HepG2 (cell line): ENCODE measurements around the gene MYBPC3.

ENCODE experiments used
- CHCHD3 ChIP-seq: sonication (generic); formaldehyde crosslinking; IDR thresholded peaks from 2 replicates; pipeline ENCODE4 v1.8.0; 2022; ENCODE audit warnings: mild to moderate bottlenecking, missing genetic modification reagents, moderate library complexity
- MLLT10 ChIP-seq: sonication (generic); formaldehyde crosslinking; IDR thresholded peaks from 2 replicates; pipeline ENCODE4 v1.4.0; 2020; ENCODE audit warnings: missing genetic modification reagents
- MTF1 ChIP-seq: sonication (generic); formaldehyde crosslinking; IDR thresholded peaks from 2 replicates; pipeline ENCODE4 v1.5.0; 2020; ENCODE audit warnings: missing genetic modification reagents
- MYNN ChIP-seq: sonication (generic); formaldehyde crosslinking; IDR thresholded peaks from 2 replicates; pipeline ENCODE4 v1.4.0; 2020; ENCODE audit warnings: mild to moderate bottlenecking, low read depth, missing genetic modification reagents
- RAD21 ChIP-seq: fragments of 450-650 bp; formaldehyde crosslinking; IDR thresholded peaks from 2 replicates; pipeline ENCODE4 v1.5.0; 2020; ENCODE audit warnings: mild to moderate bottlenecking
- RFX5 ChIP-seq: IDR thresholded peaks from 2 replicates; pipeline ENCODE4 v1.6.1; 2011; ENCODE audit warnings: low read depth, low read length, improper control_type of control experiment
- SKIL ChIP-seq: sonication (generic); formaldehyde crosslinking; IDR thresholded peaks from 2 replicates; pipeline ENCODE4 v1.8.0; 2022; ENCODE audit warnings: missing genetic modification reagents, mild to moderate bottlenecking, moderate library complexity, borderline replicate concordance
- SP1 ChIP-seq, 2 experiments: fragments of 450-650 bp in 1 of 2; sonication (generic) in 1 of 2; formaldehyde crosslinking in 1 of 2; IDR thresholded peaks; 2 replicates each; pipeline versions ENCODE4 v1.4.0 to v1.6.1; 2016 to 2020; ENCODE audit warnings: missing genetic modification reagents in 1 of 2
- TRIM22 ChIP-seq: fragments of 450-650 bp; IDR thresholded peaks from 2 replicates; pipeline ENCODE4 v1.6.1; 2017
- ZBTB14 ChIP-seq: sonication (generic); formaldehyde crosslinking; IDR thresholded peaks from 2 replicates; pipeline ENCODE4 v1.4.0; 2020; ENCODE audit warnings: missing genetic modification reagents
- ZNF124 ChIP-seq: sonication (generic); formaldehyde crosslinking; IDR thresholded peaks from 2 replicates; pipeline ENCODE4 v1.4.0; 2020; ENCODE audit warnings: missing genetic modification reagents
- ZNF207 ChIP-seq: fragments of 450-650 bp; IDR thresholded peaks from 2 replicates; pipeline ENCODE4 v1.6.1; 2016; ENCODE audit warnings: antibody characterized with exemption, borderline replicate concordance
- ZNF263 ChIP-seq: sonication (generic); formaldehyde crosslinking; IDR thresholded peaks from 2 replicates; pipeline ENCODE4 v1.4.0; 2020; ENCODE audit warnings: missing genetic modification reagents
- ZNF660 ChIP-seq: sonication (generic); formaldehyde crosslinking; IDR thresholded peaks from 2 replicates; pipeline ENCODE4 v1.5.1; 2020; ENCODE audit warnings: mild to moderate bottlenecking, low read depth, missing genetic modification reagents, borderline replicate concordance

GRCh38 chr11:47378836-47379170 lies 26.3 kb upstream of the MYBPC3 start:
- TF ChIP-seq RAD21 (CRISPR knock-in tag) (no peak), MTF1 (CRISPR knock-in tag) (no peak), TRIM22 (no peak), MLLT10 (CRISPR knock-in tag) (no peak), ZNF263 (no peak), ZNF660 (no peak), ZNF124 (no peak), SKIL (CRISPR knock-in tag) (no peak), CHCHD3 (CRISPR knock-in tag) (no peak), SP1 (IDR thresholded peaks at IDR 0.05) (no peak), SP1 (CRISPR knock-in tag; IDR thresholded peaks at IDR 0.05) (no peak), ZNF207 (no peak), RFX5 (no peak), MYNN (CRISPR knock-in tag) (no peak), ZBTB14 (no peak)
